Measurements from ENCODE around the gene E2F8.

The E2F8 gene

GRCh38 chr11:19240420-19241259, at the start of gene E2F8:
Gene E2F8, minus strand, starts transcription at chr11:19240945. Its CDS starts 824 bp downstream, at chr11:19240121.
- Histone ChIP-seq H3K27me3 (ENCODE audit: low read length) (no peaks in the 10 kb centered on the region), H2AFZ (ENCODE audit: low read depth, low read length, severe bottlenecking) (peak within 1 kb of the TSS; percentile 57), H4K20me1 (ENCODE audit: low read depth, low read length) (no peaks in the 10 kb centered on the region), H3K27ac (ENCODE audit: low read depth, low read length) (peak within 1 kb of the TSS; percentile 82), H3K79me2 (ENCODE audit: insufficient read depth, low read length) (peaks cover 45% of the 10 kb centered on the region), H3K4me3 (ENCODE audit: insufficient read depth, low read length, poor library complexity, severe bottlenecking) (peak within 1 kb of the TSS; percentile 91), H3F3A (ENCODE audit: insufficient read depth) (peaks cover 21% of the 10 kb centered on the region), H3K9me2 (replicated peaks; ENCODE audit: insufficient read depth, low read length) (no peaks in the 10 kb centered on the region), H3K9ac (ENCODE audit: low read length) (peak within 1 kb of the TSS; percentile 89), H3K9me3 (ENCODE audit: insufficient read depth, low read length) (no peaks in the 10 kb centered on the region), H3K36me3 (ENCODE audit: low read length) (peaks cover 44% of the 10 kb centered on the region), H3K4me2 (ENCODE audit: low read depth, low read length, poor library complexity, severe bottlenecking) (peak within 1 kb of the TSS; percentile 97)
- TF ChIP-seq EZH2phosphoT487 (conservative IDR thresholded peaks at IDR 0.05; ENCODE audit: low read length) (no peak), CTCF (IDR thresholded peaks at IDR 0.05; ENCODE audit: insufficient read depth, low read length, poor library complexity, severe bottlenecking) (no peak)

- H3F3A ChIP-seq (ENCODE audit: insufficient read depth) = no peaks in the 10 kb centered on the region
- H4K20me1 ChIP-seq (ENCODE audit: low read depth, low read length) = no peaks in the 10 kb centered on the region
- no peak overlapping the region for H3K27ac ChIP-seq (ENCODE audit: low read depth, low read length)
- TF ChIP-seq EZH2phosphoT487 (conservative IDR thresholded peaks at IDR 0.05; ENCODE audit: low read length) (no peak), CTCF (IDR thresholded peaks at IDR 0.05; ENCODE audit: insufficient read depth, low read length, poor library complexity, severe bottlenecking) (no peak)
- H3K9me2 ChIP-seq (replicated peaks; ENCODE audit: insufficient read depth, low read length) = no peaks in the 10 kb centered on the region
- no peak overlapping the region for H3K4me3 ChIP-seq (ENCODE audit: insufficient read depth, low read length, poor library complexity, severe bottlenecking)
- no peak overlapping the region for H2AFZ ChIP-seq (ENCODE audit: low read depth, low read length, severe bottlenecking)
- no peak overlapping the region for H3K4me2 ChIP-seq (ENCODE audit: low read depth, low read length, poor library complexity, severe bottlenecking)
- no peaks in the 10 kb centered on the region for H3K27me3 ChIP-seq (ENCODE audit: low read length)
- H3K79me2 ChIP-seq (ENCODE audit: insufficient read depth, low read length) = no peaks in the 10 kb centered on the region
- no peak overlapping the region for H3K9ac ChIP-seq (ENCODE audit: low read length)
- H3K9me3 ChIP-seq (ENCODE audit: insufficient read depth, low read length) = no peaks in the 10 kb centered on the region
- H3K36me3 ChIP-seq (ENCODE audit: low read length) = no peaks in the 10 kb centered on the region
These were observed 49.6 kb upstream of the E2F8 start for GRCh38 chr11:19290356-19290755.

- Histone ChIP-seq H3K4me3 (ENCODE audit: insufficient read depth, low read length, poor library complexity, severe bottlenecking) (no peak overlapping the region), H3K27me3 (ENCODE audit: low read length) (no peaks in the 10 kb centered on the region), H3K9me2 (replicated peaks; ENCODE audit: insufficient read depth, low read length) (no peaks in the 10 kb centered on the region), H4K20me1 (ENCODE audit: low read depth, low read length) (no peaks in the 10 kb centered on the region), H3K9me3 (ENCODE audit: insufficient read depth, low read length) (no peaks in the 10 kb centered on the region), H3K27ac (ENCODE audit: low read depth, low read length) (no peak overlapping the region), H3K79me2 (ENCODE audit: insufficient read depth, low read length) (no peaks in the 10 kb centered on the region), H3F3A (ENCODE audit: insufficient read depth) (no peaks in the 10 kb centered on the region), H3K36me3 (ENCODE audit: low read length) (no peaks in the 10 kb centered on the region), H3K9ac (ENCODE audit: low read length) (no peak overlapping the region), H3K4me2 (ENCODE audit: low read depth, low read length, poor library complexity, severe bottlenecking) (no peak overlapping the region), H2AFZ (ENCODE audit: low read depth, low read length, severe bottlenecking) (no peak overlapping the region)
- TF ChIP-seq EZH2phosphoT487 (conservative IDR thresholded peaks at IDR 0.05; ENCODE audit: low read length) = no peak
- TF ChIP-seq CTCF (IDR thresholded peaks at IDR 0.05; ENCODE audit: insufficient read depth, low read length, poor library complexity, severe bottlenecking) = no peak
These were observed 47.5 kb upstream of the E2F8 start for GRCh38 chr11:19288256-19288655.

Data from SU-DHL-6 (cell line).